ENCODE results near the gene ZNF641.

DNA sequence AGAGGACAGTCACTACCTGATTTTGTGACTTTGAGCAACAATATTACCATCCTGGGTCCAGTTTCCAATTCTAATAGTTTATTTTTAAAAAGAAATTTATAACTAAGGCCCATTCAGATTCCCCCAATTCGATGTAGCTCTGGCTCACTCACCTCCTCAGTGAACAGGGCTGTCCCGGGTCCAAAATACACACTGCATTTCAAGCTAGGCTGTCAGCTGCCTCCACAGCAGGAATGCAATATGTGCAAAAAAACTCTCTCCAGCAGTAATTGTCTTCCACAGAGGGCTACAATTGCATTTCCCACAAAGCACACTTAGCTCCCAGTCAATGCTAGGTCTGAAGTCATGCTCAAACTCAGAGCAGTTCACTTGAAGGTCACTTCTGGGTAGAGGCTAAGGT is 39.3 kb upstream of the ZNF641 start:
- TF ChIP-seq, protein P1, sequence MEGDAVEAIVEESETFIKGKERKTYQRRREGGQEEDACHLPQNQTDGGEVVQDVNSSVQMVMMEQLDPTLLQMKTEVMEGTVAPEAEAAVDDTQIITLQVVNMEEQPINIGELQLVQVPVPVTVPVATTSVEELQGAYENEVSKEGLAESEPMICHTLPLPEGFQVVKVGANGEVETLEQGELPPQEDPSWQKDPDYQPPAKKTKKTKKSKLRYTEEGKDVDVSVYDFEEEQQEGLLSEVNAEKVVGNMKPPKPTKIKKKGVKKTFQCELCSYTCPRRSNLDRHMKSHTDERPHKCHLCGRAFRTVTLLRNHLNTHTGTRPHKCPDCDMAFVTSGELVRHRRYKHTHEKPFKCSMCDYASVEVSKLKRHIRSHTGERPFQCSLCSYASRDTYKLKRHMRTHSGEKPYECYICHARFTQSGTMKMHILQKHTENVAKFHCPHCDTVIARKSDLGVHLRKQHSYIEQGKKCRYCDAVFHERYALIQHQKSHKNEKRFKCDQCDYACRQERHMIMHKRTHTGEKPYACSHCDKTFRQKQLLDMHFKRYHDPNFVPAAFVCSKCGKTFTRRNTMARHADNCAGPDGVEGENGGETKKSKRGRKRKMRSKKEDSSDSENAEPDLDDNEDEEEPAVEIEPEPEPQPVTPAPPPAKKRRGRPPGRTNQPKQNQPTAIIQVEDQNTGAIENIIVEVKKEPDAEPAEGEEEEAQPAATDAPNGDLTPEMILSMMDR (IDR thresholded peaks at IDR 0.05): no peak
- no peak for TF ChIP-seq POLR2A (IDR thresholded peaks at IDR 0.05)

Measured in tibial nerve (tissue), 3 donors.